Stimulated activated CD8-positive, alpha-beta memory T cell treated with anti-CD3 and anti-CD28 coated beads, Interleukin-15, amount 100 ng/mL, for 4 hours (primary cell): Measurements from ENCODE around the gene ZNF366.

Experiments
- DNase-seq, 2 donors: peaks; one replicate each; pipeline ENCODE4 v3.0.0-alpha.2; 2020; ENCODE audit warnings: low read depth in 2 of 2

Gene ZNF366

GRCh38 chr5:72507231-72507906, at the start of gene ZNF366:
Gene ZNF366, minus strand, starts transcription at chr5:72507410. Its CDS starts 45,914 bp downstream, at chr5:72461496.
- no peak for DNase-seq

GRCh38 chr5:72556351-72557166, 49.3 kb upstream of the ZNF366 start:
- DNase-seq = peak in 1 of 2 donors; percentile 1

GRCh38 chr5:72555871-72556270, 48.7 kb upstream of the ZNF366 start:
- DNase-seq = no peak

GRCh38 chr5:72554897-72555296, 47.7 kb upstream of the ZNF366 start:
- DNase-seq = no peak

- DNase-seq = no peak
These were observed 44.9 kb upstream of the ZNF366 start for GRCh38 chr5:72552041-72552557.

- no peak for DNase-seq
These were observed 43.4 kb upstream of the ZNF366 start for GRCh38 chr5:72550595-72550994.

GRCh38 chr5:72543811-72544210, 36.6 kb upstream of the ZNF366 start:
- no peak for DNase-seq

- DNase-seq = no peak
These were observed 36.2 kb upstream of the ZNF366 start for GRCh38 chr5:72543365-72543764.

- DNase-seq = no peak
These were observed 35.5 kb upstream of the ZNF366 start for GRCh38 chr5:72542695-72543094.

GRCh38 chr5:72541501-72542225, 34.5 kb upstream of the ZNF366 start:
- no peak for DNase-seq

GRCh38 chr5:72540759-72541438, 33.7 kb upstream of the ZNF366 start:
- DNase-seq = no peak

GRCh38 chr5:72539726-72540125, 32.5 kb upstream of the ZNF366 start:
- no peak for DNase-seq

GRCh38 chr5:72539038-72539437, 31.8 kb upstream of the ZNF366 start:
- no peak for DNase-seq

- no peak for DNase-seq
These were observed 30.0 kb upstream of the ZNF366 start for GRCh38 chr5:72537166-72537565.

- no peak for DNase-seq
These were observed 24.4 kb upstream of the ZNF366 start for GRCh38 chr5:72531496-72532190.

- DNase-seq = no peak
These were observed 23.0 kb upstream of the ZNF366 start for GRCh38 chr5:72530196-72530595.

- no peak for DNase-seq
These were observed 22.2 kb upstream of the ZNF366 start for GRCh38 chr5:72529383-72529782.

GRCh38 chr5:72525816-72526215, 18.6 kb upstream of the ZNF366 start:
- DNase-seq = no peak

- DNase-seq = no peak
These were observed 16.9 kb upstream of the ZNF366 start for GRCh38 chr5:72523960-72524582.

GRCh38 chr5:72522607-72523006, 15.4 kb upstream of the ZNF366 start:
- no peak for DNase-seq

- DNase-seq = no peak
These were observed 11.9 kb upstream of the ZNF366 start for GRCh38 chr5:72519111-72519510.
